Right atrium auricular region (tissue), 2 donors: ENCODE measurements around the gene YIF1B. TPM values are rescaled to one million over a fixed set of nuclear protein-coding genes. Genes with fewer than 3 reads are reported as not detected.
A peak's percentile ranks its signal among the peaks of the same experiment; 100 is the strongest.

Experiments used
- DNase-seq: peaks from one replicate; pipeline ENCODE4 v3.0.0-alpha.2; 2019; ENCODE audit warnings: low spot score
- H3K27ac ChIP-seq, 2 donors: fragments of 200-600 bp; sonication (generic); 1 replicate in 1 of 2; 2 replicates in 1 of 2; pipeline ENCODE4 v1.5.1; 2016 to 2019
- H3K27me3 ChIP-seq, 2 donors: fragments of 200-600 bp; sonication (generic); one replicate each; pipeline versions ENCODE4 v1.5.1 to v1.6.0; 2017 to 2019
- H3K36me3 ChIP-seq: fragments of 200-600 bp; sonication (generic); one replicate; pipeline ENCODE4 v1.5.1; 2016
- H3K4me1 ChIP-seq, 2 donors: fragments of 200-600 bp; sonication (generic); one replicate each; pipeline versions ENCODE4 v1.5.1 to v1.6.0; 2017 to 2019
- H3K4me3 ChIP-seq, 2 donors: fragments of 200-600 bp; sonication (generic); 1 replicate in 1 of 2; 2 replicates in 1 of 2; pipeline ENCODE4 v1.5.1; 2017 to 2019; ENCODE audit warnings: mild to moderate bottlenecking in 1 of 2, moderate library complexity in 1 of 2
- H3K9me3 ChIP-seq, 2 donors: fragments of 200-600 bp; sonication (generic); one replicate each; pipeline ENCODE4 v1.5.1; 2019
- CTCF ChIP-seq, 2 donors: fragments of 200-600 bp; sonication (generic); IDR thresholded peaks; one replicate each; pipeline ENCODE4 v1.5.1; 2019; ENCODE audit warnings: antibody characterized with exemption in 2 of 2
- total RNA-seq, 2 donors: library from RNA; depleted of rRNA; stranded (reverse); fragments of >200 nt; gene quantifications; one replicate each; pipeline ENCODE4 v1.1.0, GENCODE V29; 2016

The YIF1B gene
- total RNA-seq, 2 donors from 2014 or later, result 20.1 to 26.9 TPM

GRCh38 chr19:38326591-38326990 lies 10.8 kb upstream of the YIF1B start:
- no peaks in the 10 kb centered on the region for H3K27me3 ChIP-seq
- H3K9me3 ChIP-seq, result no peaks in the 10 kb centered on the region
- H3K27ac ChIP-seq, result no peak overlapping the region
- DNase-seq, result no peak
- H3K4me3 ChIP-seq, result no peak overlapping the region
- peaks cover 0 to 7% of the 10 kb centered on the region in 2 donors for H3K4me1 ChIP-seq
- peaks cover 8% of the 10 kb centered on the region for H3K36me3 ChIP-seq
- no peak for TF ChIP-seq CTCF (IDR thresholded peaks at IDR 0.05)

GRCh38 chr19:38324431-38324830 lies 8.7 kb upstream of the YIF1B start:
- Histone ChIP-seq H3K36me3 (peaks cover 8% of the 10 kb centered on the region), H3K27ac (no peak overlapping the region), H3K27me3 (no peaks in the 10 kb centered on the region), H3K4me3 (no peak overlapping the region), H3K4me1 (peaks cover 0 to 26% of the 10 kb centered on the region in 2 donors), H3K9me3 (no peaks in the 10 kb centered on the region)
- no peak for DNase-seq
- no peak for TF ChIP-seq CTCF (IDR thresholded peaks at IDR 0.05)

GRCh38 chr19:38323291-38323690 lies 7.5 kb upstream of the YIF1B start:
- Histone ChIP-seq H3K27me3 (no peaks in the 10 kb centered on the region), H3K36me3 (peaks cover 8% of the 10 kb centered on the region), H3K9me3 (no peaks in the 10 kb centered on the region), H3K4me3 (no peak overlapping the region), H3K4me1 (peaks cover 0 to 37% of the 10 kb centered on the region in 2 donors), H3K27ac (no peak overlapping the region)
- no peak for TF ChIP-seq CTCF (IDR thresholded peaks at IDR 0.05)
- no peak for DNase-seq

GRCh38 chr19:38321646-38322196 lies 6.0 kb upstream of the YIF1B start:
- no peak for TF ChIP-seq CTCF (IDR thresholded peaks at IDR 0.05)

GRCh38 chr19:38320969-38321339 lies 5.2 kb upstream of the YIF1B start:
- peak overlapping the region; percentile 56 to 79 for H3K4me3 ChIP-seq
- no peak for DNase-seq
- peaks cover 0 to 44% of the 10 kb centered on the region in 2 donors for H3K4me1 ChIP-seq
- no peaks in the 10 kb centered on the region for H3K9me3 ChIP-seq
- H3K27me3 ChIP-seq, result no peaks in the 10 kb centered on the region
- H3K36me3 ChIP-seq, result no peaks in the 10 kb centered on the region
- TF ChIP-seq CTCF (IDR thresholded peaks at IDR 0.05), result no peak
- H3K27ac ChIP-seq, result peak overlapping the region; percentile 5 to 79

More at GRCh38 chr19:38321646-38322196, 6.0 kb upstream of the YIF1B start:
- Histone ChIP-seq H3K9me3 (no peaks in the 10 kb centered on the region), H3K27ac (peak overlapping the region; percentile 15 to 79), H3K4me1 (peaks cover 0 to 39% of the 10 kb centered on the region in 2 donors), H3K4me3 (no peak overlapping the region), H3K36me3 (peaks cover under 1% of the 10 kb centered on the region), H3K27me3 (no peaks in the 10 kb centered on the region)
- peak; percentile 68 for DNase-seq
